ENCODE results near the gene SYNE2.

SYNE2 gene

GRCh38 chr14:64190974-64191502 is 338.2 kb downstream of the SYNE2 start:
- H3K9ac ChIP-seq (ENCODE audit: low read length), result no peak overlapping the region
- no peak overlapping the region for H3K27ac ChIP-seq (ENCODE audit: low read length)
- no peaks in the 10 kb centered on the region for H3K9me3 ChIP-seq (ENCODE audit: control insufficient read depth, low read depth, low read length)
- peaks cover 16% of the 10 kb centered on the region for H3K36me3 ChIP-seq (ENCODE audit: control insufficient read depth, low read depth, low read length)
- no peaks in the 10 kb centered on the region for H3K27me3 ChIP-seq (ENCODE audit: control insufficient read depth, insufficient read depth, low read length)
- H3K4me1 ChIP-seq (ENCODE audit: control insufficient read depth, low read depth, low read length), result peaks cover 40% of the 10 kb centered on the region
- H3K4me3 ChIP-seq (ENCODE audit: low read length), result no peak overlapping the region

- H3K9me3 ChIP-seq (ENCODE audit: control insufficient read depth, low read depth, low read length), result no peaks in the 10 kb centered on the region
- no peak overlapping the region for H3K27ac ChIP-seq (ENCODE audit: low read length)
- H3K9ac ChIP-seq (ENCODE audit: low read length), result no peak overlapping the region
- H3K36me3 ChIP-seq (ENCODE audit: control insufficient read depth, low read depth, low read length), result peaks cover 16% of the 10 kb centered on the region
- H3K27me3 ChIP-seq (ENCODE audit: control insufficient read depth, insufficient read depth, low read length), result no peaks in the 10 kb centered on the region
- H3K4me3 ChIP-seq (ENCODE audit: low read length), result no peak overlapping the region
- H3K4me1 ChIP-seq (ENCODE audit: control insufficient read depth, low read depth, low read length), result peaks cover 40% of the 10 kb centered on the region
Observed at GRCh38 chr14:64191756-64192155, 339.0 kb downstream of the SYNE2 start.

GRCh38 chr14:64193821-64194220 is 341.0 kb downstream of the SYNE2 start:
- Histone ChIP-seq H3K4me3 (ENCODE audit: low read length) (no peak overlapping the region), H3K9me3 (ENCODE audit: control insufficient read depth, low read depth, low read length) (no peaks in the 10 kb centered on the region), H3K4me1 (ENCODE audit: control insufficient read depth, low read depth, low read length) (peaks cover 30% of the 10 kb centered on the region), H3K27me3 (ENCODE audit: control insufficient read depth, insufficient read depth, low read length) (no peaks in the 10 kb centered on the region), H3K36me3 (ENCODE audit: control insufficient read depth, low read depth, low read length) (peaks cover 13% of the 10 kb centered on the region), H3K9ac (ENCODE audit: low read length) (no peak overlapping the region), H3K27ac (ENCODE audit: low read length) (no peak overlapping the region)

- Histone ChIP-seq H3K4me1 (ENCODE audit: control insufficient read depth, low read depth, low read length) (peaks cover 30% of the 10 kb centered on the region), H3K9ac (ENCODE audit: low read length) (no peak overlapping the region), H3K36me3 (ENCODE audit: control insufficient read depth, low read depth, low read length) (peaks cover 13% of the 10 kb centered on the region), H3K4me3 (ENCODE audit: low read length) (no peak overlapping the region), H3K9me3 (ENCODE audit: control insufficient read depth, low read depth, low read length) (no peaks in the 10 kb centered on the region), H3K27ac (ENCODE audit: low read length) (no peak overlapping the region), H3K27me3 (ENCODE audit: control insufficient read depth, insufficient read depth, low read length) (no peaks in the 10 kb centered on the region)
Observed at GRCh38 chr14:64194404-64194803, 341.6 kb downstream of the SYNE2 start.

- H3K27me3 ChIP-seq (ENCODE audit: control insufficient read depth, insufficient read depth, low read length), result no peaks in the 10 kb centered on the region
- H3K27ac ChIP-seq (ENCODE audit: low read length), result no peak overlapping the region
- no peak overlapping the region for H3K4me3 ChIP-seq (ENCODE audit: low read length)
- H3K4me1 ChIP-seq (ENCODE audit: control insufficient read depth, low read depth, low read length), result peaks cover 34% of the 10 kb centered on the region
- H3K36me3 ChIP-seq (ENCODE audit: control insufficient read depth, low read depth, low read length), result peaks cover 10% of the 10 kb centered on the region
- H3K9me3 ChIP-seq (ENCODE audit: control insufficient read depth, low read depth, low read length), result no peaks in the 10 kb centered on the region
- H3K9ac ChIP-seq (ENCODE audit: low read length), result no peak overlapping the region
Observed at GRCh38 chr14:64195199-64195598, 342.4 kb downstream of the SYNE2 start.

- peak overlapping the region; percentile 54 for H3K4me3 ChIP-seq (ENCODE audit: low read length)
- H3K9me3 ChIP-seq (ENCODE audit: control insufficient read depth, low read depth, low read length), result no peaks in the 10 kb centered on the region
- no peaks in the 10 kb centered on the region for H3K27me3 ChIP-seq (ENCODE audit: control insufficient read depth, insufficient read depth, low read length)
- no peak overlapping the region for H3K9ac ChIP-seq (ENCODE audit: low read length)
- peaks cover 4% of the 10 kb centered on the region for H3K36me3 ChIP-seq (ENCODE audit: control insufficient read depth, low read depth, low read length)
- H3K4me1 ChIP-seq (ENCODE audit: control insufficient read depth, low read depth, low read length), result peaks cover 40% of the 10 kb centered on the region
- no peak overlapping the region for H3K27ac ChIP-seq (ENCODE audit: low read length)
Observed at GRCh38 chr14:64196056-64196455, 343.3 kb downstream of the SYNE2 start.

GRCh38 chr14:64196814-64197411 is 344.1 kb downstream of the SYNE2 start:
- Histone ChIP-seq H3K36me3 (ENCODE audit: control insufficient read depth, low read depth, low read length) (no peaks in the 10 kb centered on the region), H3K9me3 (ENCODE audit: control insufficient read depth, low read depth, low read length) (no peaks in the 10 kb centered on the region), H3K27ac (ENCODE audit: low read length) (no peak overlapping the region), H3K4me1 (ENCODE audit: control insufficient read depth, low read depth, low read length) (peaks cover 40% of the 10 kb centered on the region), H3K4me3 (ENCODE audit: low read length) (peak overlapping the region; percentile 54), H3K9ac (ENCODE audit: low read length) (peak overlapping the region; percentile 19), H3K27me3 (ENCODE audit: control insufficient read depth, insufficient read depth, low read length) (no peaks in the 10 kb centered on the region)

GRCh38 chr14:64197996-64198395 is 345.2 kb downstream of the SYNE2 start:
- Histone ChIP-seq H3K36me3 (ENCODE audit: control insufficient read depth, low read depth, low read length) (no peaks in the 10 kb centered on the region), H3K9ac (ENCODE audit: low read length) (no peak overlapping the region), H3K4me3 (ENCODE audit: low read length) (no peak overlapping the region), H3K27me3 (ENCODE audit: control insufficient read depth, insufficient read depth, low read length) (no peaks in the 10 kb centered on the region), H3K4me1 (ENCODE audit: control insufficient read depth, low read depth, low read length) (peaks cover 35% of the 10 kb centered on the region), H3K9me3 (ENCODE audit: control insufficient read depth, low read depth, low read length) (no peaks in the 10 kb centered on the region), H3K27ac (ENCODE audit: low read length) (no peak overlapping the region)

- Histone ChIP-seq H3K36me3 (ENCODE audit: control insufficient read depth, low read depth, low read length) (no peaks in the 10 kb centered on the region), H3K27ac (ENCODE audit: low read length) (no peak overlapping the region), H3K9me3 (ENCODE audit: control insufficient read depth, low read depth, low read length) (no peaks in the 10 kb centered on the region), H3K27me3 (ENCODE audit: control insufficient read depth, insufficient read depth, low read length) (no peaks in the 10 kb centered on the region), H3K4me1 (ENCODE audit: control insufficient read depth, low read depth, low read length) (peaks cover 30% of the 10 kb centered on the region), H3K9ac (ENCODE audit: low read length) (no peak overlapping the region), H3K4me3 (ENCODE audit: low read length) (no peak overlapping the region)
Observed at GRCh38 chr14:64198486-64198885, 345.7 kb downstream of the SYNE2 start.

GRCh38 chr14:64200170-64200569 is 347.4 kb downstream of the SYNE2 start:
- Histone ChIP-seq H3K36me3 (ENCODE audit: control insufficient read depth, low read depth, low read length) (no peaks in the 10 kb centered on the region), H3K9ac (ENCODE audit: low read length) (no peak overlapping the region), H3K9me3 (ENCODE audit: control insufficient read depth, low read depth, low read length) (no peaks in the 10 kb centered on the region), H3K27ac (ENCODE audit: low read length) (no peak overlapping the region), H3K4me1 (ENCODE audit: control insufficient read depth, low read depth, low read length) (peaks cover 22% of the 10 kb centered on the region), H3K4me3 (ENCODE audit: low read length) (no peak overlapping the region), H3K27me3 (ENCODE audit: control insufficient read depth, insufficient read depth, low read length) (no peaks in the 10 kb centered on the region)

GRCh38 chr14:64201296-64201695 is 348.5 kb downstream of the SYNE2 start:
- Histone ChIP-seq H3K4me3 (ENCODE audit: low read length) (no peak overlapping the region), H3K27ac (ENCODE audit: low read length) (no peak overlapping the region), H3K4me1 (ENCODE audit: control insufficient read depth, low read depth, low read length) (peaks cover 20% of the 10 kb centered on the region), H3K9me3 (ENCODE audit: control insufficient read depth, low read depth, low read length) (no peaks in the 10 kb centered on the region), H3K27me3 (ENCODE audit: control insufficient read depth, insufficient read depth, low read length) (no peaks in the 10 kb centered on the region), H3K9ac (ENCODE audit: low read length) (no peak overlapping the region), H3K36me3 (ENCODE audit: control insufficient read depth, low read depth, low read length) (no peaks in the 10 kb centered on the region)

GRCh38 chr14:64201921-64202545 is 349.2 kb downstream of the SYNE2 start:
- Histone ChIP-seq H3K27ac (ENCODE audit: low read length) (no peak overlapping the region), H3K9ac (ENCODE audit: low read length) (no peak overlapping the region), H3K27me3 (ENCODE audit: control insufficient read depth, insufficient read depth, low read length) (no peaks in the 10 kb centered on the region), H3K4me1 (ENCODE audit: control insufficient read depth, low read depth, low read length) (peaks cover 15% of the 10 kb centered on the region), H3K9me3 (ENCODE audit: control insufficient read depth, low read depth, low read length) (no peaks in the 10 kb centered on the region), H3K36me3 (ENCODE audit: control insufficient read depth, low read depth, low read length) (no peaks in the 10 kb centered on the region), H3K4me3 (ENCODE audit: low read length) (no peak overlapping the region)
